NB4 (cell line): ENCODE results near the gene OLFML1.

Source experiments
- MAX ChIP-seq: IDR thresholded peaks from 2 replicates; pipeline ENCODE4 v1.6.1; 2011; ENCODE audit warnings: low read depth, low read length
- POLR2A ChIP-seq: IDR thresholded peaks from 2 replicates; pipeline ENCODE4 v1.6.1; 2011; ENCODE audit warnings: mild to moderate bottlenecking; ENCODE audit not compliant: insufficient read length; ENCODE audit errors: extremely low read depth
- TF ChIP-seq, protein P1 (sequence below): IDR thresholded peaks from one replicate; pipeline ENCODE4 v1.5.1; 2012; ENCODE audit warnings: low read depth, low read length

DNA sequence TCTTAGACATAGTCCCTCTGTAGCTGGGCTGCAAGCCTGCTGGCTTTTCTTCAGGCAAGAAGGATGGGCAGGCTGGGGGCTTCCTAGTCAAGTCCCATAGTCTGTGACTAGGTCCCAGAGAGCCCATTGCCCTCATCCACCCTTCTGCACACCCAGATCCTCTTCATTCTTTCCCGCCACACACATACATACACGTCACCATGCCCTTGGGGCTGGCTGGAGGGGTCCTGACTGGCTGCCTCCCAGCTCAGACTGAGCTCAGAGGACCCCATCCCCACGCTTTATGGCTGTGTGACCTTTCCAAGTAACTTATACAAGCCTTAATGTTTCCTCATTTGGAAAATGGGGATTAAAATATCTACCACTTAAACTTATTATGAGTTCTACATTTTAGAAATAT, 14.9 kb downstream of the OLFML1 start:
- TF ChIP-seq, protein P1, sequence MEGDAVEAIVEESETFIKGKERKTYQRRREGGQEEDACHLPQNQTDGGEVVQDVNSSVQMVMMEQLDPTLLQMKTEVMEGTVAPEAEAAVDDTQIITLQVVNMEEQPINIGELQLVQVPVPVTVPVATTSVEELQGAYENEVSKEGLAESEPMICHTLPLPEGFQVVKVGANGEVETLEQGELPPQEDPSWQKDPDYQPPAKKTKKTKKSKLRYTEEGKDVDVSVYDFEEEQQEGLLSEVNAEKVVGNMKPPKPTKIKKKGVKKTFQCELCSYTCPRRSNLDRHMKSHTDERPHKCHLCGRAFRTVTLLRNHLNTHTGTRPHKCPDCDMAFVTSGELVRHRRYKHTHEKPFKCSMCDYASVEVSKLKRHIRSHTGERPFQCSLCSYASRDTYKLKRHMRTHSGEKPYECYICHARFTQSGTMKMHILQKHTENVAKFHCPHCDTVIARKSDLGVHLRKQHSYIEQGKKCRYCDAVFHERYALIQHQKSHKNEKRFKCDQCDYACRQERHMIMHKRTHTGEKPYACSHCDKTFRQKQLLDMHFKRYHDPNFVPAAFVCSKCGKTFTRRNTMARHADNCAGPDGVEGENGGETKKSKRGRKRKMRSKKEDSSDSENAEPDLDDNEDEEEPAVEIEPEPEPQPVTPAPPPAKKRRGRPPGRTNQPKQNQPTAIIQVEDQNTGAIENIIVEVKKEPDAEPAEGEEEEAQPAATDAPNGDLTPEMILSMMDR, result no peak
- TF ChIP-seq MAX (no peak), POLR2A (no peak)
